ENCODE measurements around the gene PFN4. TPM values are rescaled to one million over a fixed set of nuclear protein-coding genes. Genes with fewer than 3 reads are reported as not detected.

The PFN4 gene
- total and polyA plus RNA-seq, 9 of the 15 experiments (the other 6 are each of a cell fraction or from before 2014, with no cell fraction given): 0.07 to 0.54 (median 0.31) TPM; not detected in 2

- no peak for TF ChIP-seq DEAF1 (CRISPR knock-in tag; IDR thresholded peaks at IDR 0.05)
- no peak for TF ChIP-seq ATF4 (CRISPR knock-in tag; IDR thresholded peaks at IDR 0.05)
- TF ChIP-seq PYGO2 (tag; IDR thresholded peaks at IDR 0.05): no peak
- TF ChIP-seq MXI1 (IDR thresholded peaks at IDR 0.05; ENCODE audit: low read depth, low read length): no peak
- no peak for TF ChIP-seq ZFP30 (CRISPR knock-in tag; IDR thresholded peaks at IDR 0.05; ENCODE audit: borderline replicate concordance)
- TF ChIP-seq RBM34 (IDR thresholded peaks at IDR 0.05; ENCODE audit: borderline replicate concordance, insufficient read depth, low read length): no peak
- TF ChIP-seq CREB5 (CRISPR knock-in tag; IDR thresholded peaks at IDR 0.05): no peak
- TF ChIP-seq ATF2 (CRISPR knock-in tag; IDR thresholded peaks at IDR 0.05): no peak
- TF ChIP-seq TCF7 (IDR thresholded peaks at IDR 0.05; ENCODE audit: borderline replicate concordance): no peak
- peak; percentile 58; the same call in 1 of the 2 replicates for TF ChIP-seq ZBTB40 (IDR thresholded peaks at IDR 0.05)
- no peak for TF ChIP-seq ZBTB40 (CRISPR knock-in tag; IDR thresholded peaks at IDR 0.05)
- TF ChIP-seq ZSCAN29 (IDR thresholded peaks at IDR 0.05): peak; percentile 68; the same call in 1 of the 2 replicates
- TF ChIP-seq NR2F6 (CRISPR knock-in tag; IDR thresholded peaks at IDR 0.05): no peak
These were observed at the start of gene PFN4, which contains the start of gene FAM228B (continued) for GRCh38 chr2:24123195-24123921.
